ENCODE measurements around the gene KCNJ14. TPM values are rescaled to one million over a fixed set of nuclear protein-coding genes. Genes with fewer than 3 reads are reported as not detected.

KCNJ14 gene
- total RNA-seq, 2 donors from 2014 or later: 0.26 to 0.31 TPM

GRCh38 chr19:48458016-48458415 is 2.6 kb downstream of the KCNJ14 start:
- H3K4me1 ChIP-seq: no peaks in the 10 kb centered on the region
- H3K27me3 ChIP-seq: no peaks in the 10 kb centered on the region
- TF ChIP-seq CTCF (IDR thresholded peaks at IDR 0.05): no peak
- DNase-seq (ENCODE audit: low spot score): no peak
- peaks cover 16% of the 10 kb centered on the region for H3K36me3 ChIP-seq
- no peaks in the 10 kb centered on the region for H3K9me3 ChIP-seq
- no peak overlapping the region for H3K27ac ChIP-seq
- no peak overlapping the region for H3K4me3 ChIP-seq

- TF ChIP-seq CTCF (IDR thresholded peaks at IDR 0.05): no peak
- H3K27ac ChIP-seq: no peak overlapping the region
- no peaks in the 10 kb centered on the region for H3K36me3 ChIP-seq
- H3K9me3 ChIP-seq: no peaks in the 10 kb centered on the region
- H3K4me3 ChIP-seq: no peak overlapping the region
- no peak for DNase-seq (ENCODE audit: low spot score)
- H3K27me3 ChIP-seq: no peaks in the 10 kb centered on the region
- no peaks in the 10 kb centered on the region for H3K4me1 ChIP-seq
Measured at GRCh38 chr19:48461651-48461981, 6.2 kb downstream of the KCNJ14 start.

GRCh38 chr19:48461982-48462655 is 6.7 kb downstream of the KCNJ14 start:
- no peak for DNase-seq (ENCODE audit: low spot score)
- no peak overlapping the region for H3K4me3 ChIP-seq
- H3K27me3 ChIP-seq: no peaks in the 10 kb centered on the region
- no peaks in the 10 kb centered on the region for H3K4me1 ChIP-seq
- H3K27ac ChIP-seq: no peak overlapping the region
- no peaks in the 10 kb centered on the region for H3K36me3 ChIP-seq
- no peak for TF ChIP-seq CTCF (IDR thresholded peaks at IDR 0.05)
- no peaks in the 10 kb centered on the region for H3K9me3 ChIP-seq

GRCh38 chr19:48465215-48465614 is 9.8 kb downstream of the KCNJ14 start:
- no peak overlapping the region for H3K4me3 ChIP-seq
- no peak overlapping the region for H3K27ac ChIP-seq
- peaks cover under 1% of the 10 kb centered on the region for H3K36me3 ChIP-seq
- peaks cover 2 to 5% of the 10 kb centered on the region in 2 donors for H3K4me1 ChIP-seq
- no peak for TF ChIP-seq CTCF (IDR thresholded peaks at IDR 0.05)
- H3K27me3 ChIP-seq: no peaks in the 10 kb centered on the region
- no peaks in the 10 kb centered on the region for H3K9me3 ChIP-seq
- DNase-seq (ENCODE audit: low spot score): no peak

GRCh38 chr19:48466561-48467325 is 11.4 kb downstream of the KCNJ14 start:
- Histone ChIP-seq H3K36me3 (peaks cover 16% of the 10 kb centered on the region), H3K4me1 (peaks cover 2 to 15% of the 10 kb centered on the region in 2 donors), H3K4me3 (no peak overlapping the region), H3K27ac (no peak overlapping the region), H3K9me3 (no peaks in the 10 kb centered on the region), H3K27me3 (no peaks in the 10 kb centered on the region)
- no peak for TF ChIP-seq CTCF (IDR thresholded peaks at IDR 0.05)
- DNase-seq (ENCODE audit: low spot score): no peak
